HL-60 (cell line): Measurements from ENCODE around the gene HOXB13.

ENCODE experiments used
- POLR2AphosphoS5 ChIP-seq: IDR thresholded peaks from 2 replicates; pipeline ENCODE4 v1.6.1; 2012; ENCODE audit warnings: low read depth
- TF ChIP-seq, protein P1 (sequence below): IDR thresholded peaks from one replicate; pipeline ENCODE4 v1.5.1; 2011; ENCODE audit warnings: low read length, control low read depth, inconsistent platforms; ENCODE audit not compliant: insufficient read depth
- TF ChIP-seq, protein P2 (sequence below): IDR thresholded peaks from 2 replicates; pipeline ENCODE4 v1.6.1; 2012; ENCODE audit warnings: low read depth; ENCODE audit not compliant: insufficient replicate concordance

DNA sequence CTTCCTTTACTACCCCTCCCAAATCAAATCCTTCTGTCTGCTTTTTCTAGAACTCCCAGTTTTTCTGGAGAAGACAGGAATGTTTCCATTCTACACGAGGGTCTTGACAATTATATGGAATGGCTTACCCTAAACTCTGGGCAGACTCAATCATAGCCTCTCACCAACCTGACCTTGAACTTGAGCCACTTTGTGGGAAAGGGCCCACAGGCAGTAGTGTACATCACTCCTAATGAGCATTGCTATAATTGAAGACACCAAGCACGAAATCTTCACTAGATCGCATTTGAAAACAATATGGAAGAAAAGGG is 1.6 kb upstream of the HOXB13 start:
- TF ChIP-seq, protein P1, sequence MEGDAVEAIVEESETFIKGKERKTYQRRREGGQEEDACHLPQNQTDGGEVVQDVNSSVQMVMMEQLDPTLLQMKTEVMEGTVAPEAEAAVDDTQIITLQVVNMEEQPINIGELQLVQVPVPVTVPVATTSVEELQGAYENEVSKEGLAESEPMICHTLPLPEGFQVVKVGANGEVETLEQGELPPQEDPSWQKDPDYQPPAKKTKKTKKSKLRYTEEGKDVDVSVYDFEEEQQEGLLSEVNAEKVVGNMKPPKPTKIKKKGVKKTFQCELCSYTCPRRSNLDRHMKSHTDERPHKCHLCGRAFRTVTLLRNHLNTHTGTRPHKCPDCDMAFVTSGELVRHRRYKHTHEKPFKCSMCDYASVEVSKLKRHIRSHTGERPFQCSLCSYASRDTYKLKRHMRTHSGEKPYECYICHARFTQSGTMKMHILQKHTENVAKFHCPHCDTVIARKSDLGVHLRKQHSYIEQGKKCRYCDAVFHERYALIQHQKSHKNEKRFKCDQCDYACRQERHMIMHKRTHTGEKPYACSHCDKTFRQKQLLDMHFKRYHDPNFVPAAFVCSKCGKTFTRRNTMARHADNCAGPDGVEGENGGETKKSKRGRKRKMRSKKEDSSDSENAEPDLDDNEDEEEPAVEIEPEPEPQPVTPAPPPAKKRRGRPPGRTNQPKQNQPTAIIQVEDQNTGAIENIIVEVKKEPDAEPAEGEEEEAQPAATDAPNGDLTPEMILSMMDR, result no peak
- TF ChIP-seq, protein P2, sequence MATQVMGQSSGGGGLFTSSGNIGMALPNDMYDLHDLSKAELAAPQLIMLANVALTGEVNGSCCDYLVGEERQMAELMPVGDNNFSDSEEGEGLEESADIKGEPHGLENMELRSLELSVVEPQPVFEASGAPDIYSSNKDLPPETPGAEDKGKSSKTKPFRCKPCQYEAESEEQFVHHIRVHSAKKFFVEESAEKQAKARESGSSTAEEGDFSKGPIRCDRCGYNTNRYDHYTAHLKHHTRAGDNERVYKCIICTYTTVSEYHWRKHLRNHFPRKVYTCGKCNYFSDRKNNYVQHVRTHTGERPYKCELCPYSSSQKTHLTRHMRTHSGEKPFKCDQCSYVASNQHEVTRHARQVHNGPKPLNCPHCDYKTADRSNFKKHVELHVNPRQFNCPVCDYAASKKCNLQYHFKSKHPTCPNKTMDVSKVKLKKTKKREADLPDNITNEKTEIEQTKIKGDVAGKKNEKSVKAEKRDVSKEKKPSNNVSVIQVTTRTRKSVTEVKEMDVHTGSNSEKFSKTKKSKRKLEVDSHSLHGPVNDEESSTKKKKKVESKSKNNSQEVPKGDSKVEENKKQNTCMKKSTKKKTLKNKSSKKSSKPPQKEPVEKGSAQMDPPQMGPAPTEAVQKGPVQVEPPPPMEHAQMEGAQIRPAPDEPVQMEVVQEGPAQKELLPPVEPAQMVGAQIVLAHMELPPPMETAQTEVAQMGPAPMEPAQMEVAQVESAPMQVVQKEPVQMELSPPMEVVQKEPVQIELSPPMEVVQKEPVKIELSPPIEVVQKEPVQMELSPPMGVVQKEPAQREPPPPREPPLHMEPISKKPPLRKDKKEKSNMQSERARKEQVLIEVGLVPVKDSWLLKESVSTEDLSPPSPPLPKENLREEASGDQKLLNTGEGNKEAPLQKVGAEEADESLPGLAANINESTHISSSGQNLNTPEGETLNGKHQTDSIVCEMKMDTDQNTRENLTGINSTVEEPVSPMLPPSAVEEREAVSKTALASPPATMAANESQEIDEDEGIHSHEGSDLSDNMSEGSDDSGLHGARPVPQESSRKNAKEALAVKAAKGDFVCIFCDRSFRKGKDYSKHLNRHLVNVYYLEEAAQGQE, result no peak
- no peak for TF ChIP-seq POLR2AphosphoS5
